ENCODE results near the gene ZNF668. TPM values are rescaled to one million over a fixed set of nuclear protein-coding genes. Genes with fewer than 3 reads are reported as not detected.
"Not testable (repeated sequence)": the region's sequence is repeated elsewhere in the genome, so short reads cannot be mapped to it uniquely, and the experiment has no call there.

The ZNF668 gene
- total and polyA plus RNA-seq, 2 experiments from 2014 or later = 8.1 to 13.0 TPM

- H3K9me3 ChIP-seq (ENCODE audit: low read depth) = no peaks in the 10 kb centered on the region
- DNase-seq (ENCODE audit: low spot score) = no peak
- H3K4me3 ChIP-seq = no peak overlapping the region
- H3K4me2 ChIP-seq = no peak overlapping the region
- H2AFZ ChIP-seq = no peak overlapping the region
- H4K20me1 ChIP-seq (ENCODE audit: insufficient read depth, poor library complexity, severe bottlenecking) = no peaks in the 10 kb centered on the region
- H3K4me1 ChIP-seq (ENCODE audit: insufficient read depth) = no peaks in the 10 kb centered on the region
- peaks cover 16% of the 10 kb centered on the region for H3K27me3 ChIP-seq
- 78% methylated on average over 6 of the region's 6 CpGs for WGBS (ENCODE audit: low lambda C conversion rate, missing lambda C conversion rate)
- no peak overlapping the region for H3K27ac ChIP-seq
- H3K79me2 ChIP-seq = no peaks in the 10 kb centered on the region
- H3K36me3 ChIP-seq (replicated peaks; ENCODE audit: insufficient read depth, low read depth) = no peaks in the 10 kb centered on the region
- no peaks in the 10 kb centered on the region for H3K9me2 ChIP-seq (replicated peaks; ENCODE audit: insufficient read depth)
- TF ChIP-seq, protein P1, sequence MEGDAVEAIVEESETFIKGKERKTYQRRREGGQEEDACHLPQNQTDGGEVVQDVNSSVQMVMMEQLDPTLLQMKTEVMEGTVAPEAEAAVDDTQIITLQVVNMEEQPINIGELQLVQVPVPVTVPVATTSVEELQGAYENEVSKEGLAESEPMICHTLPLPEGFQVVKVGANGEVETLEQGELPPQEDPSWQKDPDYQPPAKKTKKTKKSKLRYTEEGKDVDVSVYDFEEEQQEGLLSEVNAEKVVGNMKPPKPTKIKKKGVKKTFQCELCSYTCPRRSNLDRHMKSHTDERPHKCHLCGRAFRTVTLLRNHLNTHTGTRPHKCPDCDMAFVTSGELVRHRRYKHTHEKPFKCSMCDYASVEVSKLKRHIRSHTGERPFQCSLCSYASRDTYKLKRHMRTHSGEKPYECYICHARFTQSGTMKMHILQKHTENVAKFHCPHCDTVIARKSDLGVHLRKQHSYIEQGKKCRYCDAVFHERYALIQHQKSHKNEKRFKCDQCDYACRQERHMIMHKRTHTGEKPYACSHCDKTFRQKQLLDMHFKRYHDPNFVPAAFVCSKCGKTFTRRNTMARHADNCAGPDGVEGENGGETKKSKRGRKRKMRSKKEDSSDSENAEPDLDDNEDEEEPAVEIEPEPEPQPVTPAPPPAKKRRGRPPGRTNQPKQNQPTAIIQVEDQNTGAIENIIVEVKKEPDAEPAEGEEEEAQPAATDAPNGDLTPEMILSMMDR (IDR thresholded peaks at IDR 0.05; ENCODE audit: poor library complexity) = no peak
- TF ChIP-seq EZH2 (IDR thresholded peaks at IDR 0.05; ENCODE audit: borderline replicate concordance) = no peak
- TF ChIP-seq EZH2phosphoT487 (IDR thresholded peaks at IDR 0.05; ENCODE audit: low read depth, severe bottlenecking, unreplicated experiment) = no peak
Measured at GRCh38 chr16:31016018-31016417, 58.0 kb downstream of the ZNF668 start.

DNA sequence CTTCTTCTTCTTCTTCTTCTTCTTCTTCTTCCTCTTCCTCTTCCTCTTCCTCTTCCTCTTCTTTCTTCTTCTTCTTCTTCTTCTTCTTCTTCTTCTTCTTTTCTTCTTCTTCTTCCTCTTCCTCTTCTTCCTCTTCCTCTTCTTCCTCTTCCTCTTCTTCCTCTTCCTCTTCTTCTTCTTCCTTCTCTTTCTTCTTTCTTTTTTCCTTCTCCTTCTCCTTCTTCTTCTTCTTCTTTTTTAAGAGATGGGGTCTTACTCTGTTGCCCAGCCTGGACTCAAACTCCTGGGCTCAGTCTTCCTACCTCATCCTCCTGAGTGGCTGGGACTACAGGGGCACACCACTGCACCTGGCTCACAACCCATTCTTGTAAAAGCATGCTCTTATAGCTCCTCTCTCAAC, 60.7 kb downstream of the ZNF668 start:
- H3K27ac ChIP-seq; H4K20me1 ChIP-seq (ENCODE audit: insufficient read depth, poor library complexity, severe bottlenecking); H2AFZ ChIP-seq; H3K9me2 ChIP-seq (replicated peaks; ENCODE audit: insufficient read depth); H3K79me2 ChIP-seq; H3K36me3 ChIP-seq (replicated peaks; ENCODE audit: insufficient read depth, low read depth); H3K4me1 ChIP-seq (ENCODE audit: insufficient read depth); H3K9me3 ChIP-seq (ENCODE audit: low read depth); H3K4me3 ChIP-seq; DNase-seq (ENCODE audit: low spot score); H3K4me2 ChIP-seq: not testable (repeated sequence)
- H3K27me3 ChIP-seq = peaks cover 28% of the 10 kb centered on the region

DNA sequence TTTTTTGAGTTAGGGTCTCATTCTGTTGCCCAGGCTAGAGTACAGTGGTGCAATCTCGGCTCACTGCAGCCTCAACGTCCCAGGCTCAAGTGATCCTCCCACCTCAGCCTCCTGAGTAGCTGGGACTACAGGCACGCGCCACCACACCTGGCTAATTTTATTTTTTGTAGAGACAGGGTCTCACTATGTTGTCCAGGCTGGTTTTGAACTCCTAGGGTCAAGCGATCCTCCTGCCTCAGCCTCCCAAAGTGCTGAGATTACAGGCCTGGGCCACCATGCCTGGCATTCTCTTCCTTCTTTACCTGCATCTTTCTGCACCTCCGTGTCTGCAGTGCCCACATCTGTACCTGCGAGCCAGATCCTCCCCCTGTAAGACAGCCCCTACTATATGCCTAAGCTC, 62.2 kb downstream of the ZNF668 start:
- H4K20me1 ChIP-seq (ENCODE audit: insufficient read depth, poor library complexity, severe bottlenecking); H3K9me3 ChIP-seq (ENCODE audit: low read depth); H3K4me2 ChIP-seq; H3K4me3 ChIP-seq; DNase-seq (ENCODE audit: low spot score); H3K27ac ChIP-seq; H3K79me2 ChIP-seq; H3K4me1 ChIP-seq (ENCODE audit: insufficient read depth); H3K9me2 ChIP-seq (replicated peaks; ENCODE audit: insufficient read depth); H3K36me3 ChIP-seq (replicated peaks; ENCODE audit: insufficient read depth, low read depth); H2AFZ ChIP-seq: not testable (repeated sequence)
- WGBS (ENCODE audit: low lambda C conversion rate, missing lambda C conversion rate) = 91% methylated on average over 7 of the region's 7 CpGs
- H3K27me3 ChIP-seq = peaks cover 36% of the 10 kb centered on the region

Other genes with a start within 250 kb of the ZNF668 start
- 21.4 and 25.7 TPM in 2 replicates for gene BCL7C, start 180.2 kb downstream of the ZNF668 start, total RNA-seq
- 54.1 and 57.3 TPM in 2 replicates for gene BCL7C, start 180.2 kb downstream of the ZNF668 start, polyA plus RNA-seq
- 1.1 and 1.7 TPM in 2 replicates for gene CTF1, start 177.6 kb downstream of the ZNF668 start, total RNA-seq
- 13.0 and 18.2 TPM in 2 replicates for gene CTF1, start 177.6 kb downstream of the ZNF668 start, polyA plus RNA-seq
- gene FBXL19, start 150.7 kb downstream of the ZNF668 start, total RNA-seq = 15.6 and 19.4 TPM in 2 replicates
- 2.1 and 3.6 TPM in 2 replicates for gene FBXL19, start 150.7 kb downstream of the ZNF668 start, polyA plus RNA-seq
- 42.4 and 52.5 TPM in 2 replicates for gene ORAI3, start 125.2 kb downstream of the ZNF668 start, total RNA-seq
- gene ORAI3, start 125.2 kb downstream of the ZNF668 start, polyA plus RNA-seq = 54.0 and 56.9 TPM in 2 replicates
- gene SETD1A, start 116.5 kb downstream of the ZNF668 start, total RNA-seq = 1.8 and 2.7 TPM in 2 replicates
- gene SETD1A, start 116.5 kb downstream of the ZNF668 start, polyA plus RNA-seq = 2.2 and 2.3 TPM in 2 replicates
- gene HSD3B7, start 89.0 kb downstream of the ZNF668 start, total RNA-seq = 17.5 and 18.1 TPM in 2 replicates
- 16.7 and 20.8 TPM in 2 replicates for gene HSD3B7, start 89.0 kb downstream of the ZNF668 start, polyA plus RNA-seq
- 0.87 and 1.6 TPM in 2 replicates for gene STX1B, start 63.6 kb downstream of the ZNF668 start, total RNA-seq
- 2.0 and 2.7 TPM in 2 replicates for gene STX1B, start 63.6 kb downstream of the ZNF668 start, polyA plus RNA-seq
- 23.2 and 25.9 TPM in 2 replicates for gene STX4, start 40.7 kb downstream of the ZNF668 start, total RNA-seq
- 72.4 and 90.4 TPM in 2 replicates for gene STX4, start 40.7 kb downstream of the ZNF668 start, polyA plus RNA-seq
- 6.2 and 9.1 TPM in 2 replicates for gene ZNF646, start 182 bp upstream of the ZNF668 start, total RNA-seq
- gene ZNF646, start 182 bp upstream of the ZNF668 start, polyA plus RNA-seq = 3.1 and 4.8 TPM in 2 replicates
- 1.5 and 2.2 TPM in 2 replicates for gene PRSS53, start 14.7 kb upstream of the ZNF668 start, total RNA-seq
- gene PRSS53, start 14.7 kb upstream of the ZNF668 start, polyA plus RNA-seq = 0.39 and 0.66 TPM in 2 replicates
- 105 and 128 TPM in 2 replicates for gene VKORC1, start 20.6 kb upstream of the ZNF668 start, total RNA-seq
- gene VKORC1, start 20.6 kb upstream of the ZNF668 start, polyA plus RNA-seq = 195 and 228 TPM in 2 replicates
- 27.3 and 30.9 TPM in 2 replicates for gene BCKDK, start 34.1 kb upstream of the ZNF668 start, total RNA-seq
- 62.1 and 75.2 TPM in 2 replicates for gene BCKDK, start 34.1 kb upstream of the ZNF668 start, polyA plus RNA-seq
- 44.2 and 53.4 TPM in 2 replicates for gene KAT8, start 43.4 kb upstream of the ZNF668 start, total RNA-seq
- gene KAT8, start 43.4 kb upstream of the ZNF668 start, polyA plus RNA-seq = 33.9 and 34.8 TPM in 2 replicates
- gene PRSS8, start 61.5 kb upstream of the ZNF668 start, total RNA-seq = 155 and 192 TPM in 2 replicates
- 297 and 320 TPM in 2 replicates for gene PRSS8, start 61.5 kb upstream of the ZNF668 start, polyA plus RNA-seq
- 0.63 and 2.9 TPM in 2 replicates for gene PRSS36, start 75.8 kb upstream of the ZNF668 start, total RNA-seq
- gene PRSS36, start 75.8 kb upstream of the ZNF668 start, polyA plus RNA-seq = 1.4 and 2.1 TPM in 2 replicates
- gene FUS, start 105.9 kb upstream of the ZNF668 start, total RNA-seq = 39.7 and 47.4 TPM in 2 replicates
- gene FUS, start 105.9 kb upstream of the ZNF668 start, polyA plus RNA-seq = 327 and 345 TPM in 2 replicates
- gene PYCARD, start 128.5 kb upstream of the ZNF668 start, total RNA-seq = 9.4 and 15.1 TPM in 2 replicates
- 13.8 and 16.1 TPM in 2 replicates for gene PYCARD, start 128.5 kb upstream of the ZNF668 start, polyA plus RNA-seq
- 0.04 TPM in 1 of 2 replicates, not detected in the other for gene TRIM72, start 139.9 kb upstream of the ZNF668 start, total RNA-seq
- gene TRIM72, start 139.9 kb upstream of the ZNF668 start, polyA plus RNA-seq = not detected in 2 replicates
- not detected in 2 replicates for gene PYDC1, start 142.9 kb upstream of the ZNF668 start, total RNA-seq
- gene PYDC1, start 142.9 kb upstream of the ZNF668 start, polyA plus RNA-seq = not detected in 2 replicates
- gene ITGAM, start 185.7 kb upstream of the ZNF668 start, total RNA-seq = 0.32 and 2.5 TPM in 2 replicates
- gene ITGAM, start 185.7 kb upstream of the ZNF668 start, polyA plus RNA-seq = not detected in 2 replicates